Kidney epithelial cell (primary cell): ENCODE results near the gene RPS14. TPM values are rescaled to one million over a fixed set of nuclear protein-coding genes. Genes with fewer than 3 reads are reported as not detected.

Experiments used
- DNase-seq: peaks from one replicate; pipeline ENCODE4 v3.0.0-alpha.2; 2010; ENCODE audit warnings: low read depth
- H3K27me3 ChIP-seq: 2 replicates; pipeline ENCODE4 v1.6.0; 2011; ENCODE audit warnings: low read length; ENCODE audit not compliant: control insufficient read depth, insufficient read depth
- H3K36me3 ChIP-seq: 2 replicates; pipeline ENCODE4 v1.5.1; 2011; ENCODE audit warnings: low read length; ENCODE audit not compliant: control insufficient read depth, insufficient read depth
- H3K4me3 ChIP-seq: 2 replicates; pipeline ENCODE4 v1.5.1; 2011; ENCODE audit warnings: low read depth, mild to moderate bottlenecking, control low read depth, low read length
- CTCF ChIP-seq: IDR thresholded peaks from 2 replicates; pipeline ENCODE4 v1.5.1; 2011; ENCODE audit warnings: mild to moderate bottlenecking, moderate library complexity, low read length, control low read depth, inconsistent platforms; ENCODE audit not compliant: insufficient read depth, poor library complexity, severe bottlenecking
- total RNA-seq: library from RNA; depleted of rRNA; stranded (reverse); fragments of >200 nt; gene quantifications from 2 replicates; pipeline ENCODE4 v1.2.3, GENCODE V29; 2015

The RPS14 gene
- total RNA-seq, 1 donor from 2014 or later: 3,855 TPM

GRCh38 chr5:150488519-150489359, 39.2 kb upstream of the RPS14 start:
- Histone ChIP-seq H3K4me3 (no peak overlapping the region), H3K27me3 (no peaks in the 10 kb centered on the region), H3K36me3 (no peaks in the 10 kb centered on the region)
- DNase-seq: no peak
- TF ChIP-seq CTCF: no peak

GRCh38 chr5:150487199-150488061, 37.9 kb upstream of the RPS14 start:
- DNase-seq: no peak

GRCh38 chr5:150486402-150487198, 37.1 kb upstream of the RPS14 start:
- peak overlapping the region; percentile 92 for H3K4me3 ChIP-seq
- no peak for TF ChIP-seq CTCF
- no peaks in the 10 kb centered on the region for H3K36me3 ChIP-seq
- no peak for DNase-seq
- no peaks in the 10 kb centered on the region for H3K27me3 ChIP-seq

More at GRCh38 chr5:150487199-150488061, 37.9 kb upstream of the RPS14 start:
- TF ChIP-seq CTCF: peak; percentile 22
- Histone ChIP-seq H3K27me3 (no peaks in the 10 kb centered on the region), H3K36me3 (no peaks in the 10 kb centered on the region), H3K4me3 (peak overlapping the region; percentile 92)

GRCh38 chr5:150485693-150486401, 36.3 kb upstream of the RPS14 start:
- H3K36me3 ChIP-seq: no peaks in the 10 kb centered on the region
- no peak for DNase-seq
- peak overlapping the region; percentile 92 for H3K4me3 ChIP-seq
- H3K27me3 ChIP-seq: no peaks in the 10 kb centered on the region
- no peak for TF ChIP-seq CTCF
